ENCODE measurements around the gene AQP4. TPM values are rescaled to one million over a fixed set of nuclear protein-coding genes. Genes with fewer than 3 reads are reported as not detected.

AQP4 gene
- total RNA-seq, 1 experiment from 2014 or later, result 0.27 TPM

GRCh38 chr18:26812462-26812861 is 53.0 kb downstream of the AQP4 start:
- Histone ChIP-seq H3K9me3 (no peaks in the 10 kb centered on the region), H3K27me3 (replicated peaks; ENCODE audit: control insufficient read depth, insufficient read depth, low read length) (no peaks in the 10 kb centered on the region), H3K4me1 (no peaks in the 10 kb centered on the region), H3K36me3 (ENCODE audit: control insufficient read depth, insufficient read depth, low read length) (no peaks in the 10 kb centered on the region), H3K4me3 (ENCODE audit: low read depth, low read length) (no peak overlapping the region)
- no peak for TF ChIP-seq CTCF (IDR thresholded peaks at IDR 0.05; ENCODE audit: insufficient read depth in 1 of 2, low read depth in 1 of 2, low read length in 1 of 2, severe bottlenecking in 1 of 2, unreplicated experiment in 1 of 2)
- DNase-seq, result no peak
- Mint-ChIP-seq H3K27ac (ENCODE audit: unreplicated experiment) (no peak overlapping the region), H3K4me3 (ENCODE audit: unreplicated experiment) (no peak overlapping the region), H3K27me3 (ENCODE audit: insufficient read depth, unreplicated experiment) (peaks cover 10% of the 10 kb centered on the region), H3K36me3 (ENCODE audit: insufficient read depth, unreplicated experiment) (no peaks in the 10 kb centered on the region), H3K9me3 (ENCODE audit: unreplicated experiment) (no peaks in the 10 kb centered on the region), H3K4me1 (ENCODE audit: low read depth, unreplicated experiment) (no peaks in the 10 kb centered on the region)
- BruUV-seq (replicated peaks), result no TSS peak
- intact Hi-C loops (cut with micrococcal nuclease; ENCODE audit: unreplicated experiment), result loop anchor here (5.0 kb wide), 1 partner anchor 190 kb away; no protein-coding TSS in a partner anchor
- ChIA-PET POLR2A (no interaction called here), CTCF (no interaction called here)

GRCh38 chr18:26809346-26809745 is 56.2 kb downstream of the AQP4 start:
- peaks cover 10% of the 10 kb centered on the region for H3K27me3 Mint-ChIP-seq (ENCODE audit: insufficient read depth, unreplicated experiment)
- no peak overlapping the region for H3K4me3 ChIP-seq (ENCODE audit: low read depth, low read length)
- H3K36me3 ChIP-seq (ENCODE audit: control insufficient read depth, insufficient read depth, low read length), result no peaks in the 10 kb centered on the region
- ChIA-PET POLR2A (no interaction called here), CTCF (no interaction called here)
- no peaks in the 10 kb centered on the region for H3K4me1 Mint-ChIP-seq (ENCODE audit: low read depth, unreplicated experiment)
- H3K27ac Mint-ChIP-seq (ENCODE audit: unreplicated experiment), result no peak overlapping the region
- no peak overlapping the region for H3K4me3 Mint-ChIP-seq (ENCODE audit: unreplicated experiment)
- no peak for DNase-seq
- H3K36me3 Mint-ChIP-seq (ENCODE audit: insufficient read depth, unreplicated experiment), result no peaks in the 10 kb centered on the region
- intact Hi-C loops (cut with micrococcal nuclease; ENCODE audit: unreplicated experiment), result no loop called here
- no peaks in the 10 kb centered on the region for H3K9me3 ChIP-seq
- no TSS peak for BruUV-seq (replicated peaks)
- no peaks in the 10 kb centered on the region for H3K4me1 ChIP-seq
- H3K9me3 Mint-ChIP-seq (ENCODE audit: unreplicated experiment), result no peaks in the 10 kb centered on the region
- TF ChIP-seq CTCF (IDR thresholded peaks at IDR 0.05; ENCODE audit: insufficient read depth in 1 of 2, low read depth in 1 of 2, low read length in 1 of 2, severe bottlenecking in 1 of 2, unreplicated experiment in 1 of 2), result no peak
- no peaks in the 10 kb centered on the region for H3K27me3 ChIP-seq (replicated peaks; ENCODE audit: control insufficient read depth, insufficient read depth, low read length)

- ChIA-PET CTCF (no interaction called here), POLR2A (no interaction called here)
- Mint-ChIP-seq H3K27ac (ENCODE audit: unreplicated experiment) (no peak overlapping the region), H3K36me3 (ENCODE audit: insufficient read depth, unreplicated experiment) (no peaks in the 10 kb centered on the region), H3K4me1 (ENCODE audit: low read depth, unreplicated experiment) (no peaks in the 10 kb centered on the region), H3K4me3 (ENCODE audit: unreplicated experiment) (no peak overlapping the region), H3K9me3 (ENCODE audit: unreplicated experiment) (no peaks in the 10 kb centered on the region), H3K27me3 (ENCODE audit: insufficient read depth, unreplicated experiment) (peaks cover 12% of the 10 kb centered on the region)
- H3K4me3 ChIP-seq (ENCODE audit: low read depth, low read length), result no peak overlapping the region
- peak in 1 of 2 experiments; percentile 31 for DNase-seq
- no peaks in the 10 kb centered on the region for H3K27me3 ChIP-seq (replicated peaks; ENCODE audit: control insufficient read depth, insufficient read depth, low read length)
- BruUV-seq (replicated peaks), result no TSS peak
- intact Hi-C loops (cut with micrococcal nuclease; ENCODE audit: unreplicated experiment), result no loop called here
- no peaks in the 10 kb centered on the region for H3K36me3 ChIP-seq (ENCODE audit: control insufficient read depth, insufficient read depth, low read length)
- TF ChIP-seq CTCF (IDR thresholded peaks at IDR 0.05; ENCODE audit: insufficient read depth in 1 of 2, low read depth in 1 of 2, low read length in 1 of 2, severe bottlenecking in 1 of 2, unreplicated experiment in 1 of 2), result no peak
- H3K9me3 ChIP-seq, result no peaks in the 10 kb centered on the region
- no peaks in the 10 kb centered on the region for H3K4me1 ChIP-seq
These were observed 59.3 kb downstream of the AQP4 start for GRCh38 chr18:26806224-26806623.
